GM12878 (cell line): ENCODE results near the gene IL20RB. TPM values are rescaled to one million over a fixed set of nuclear protein-coding genes. Genes with fewer than 3 reads are reported as not detected.

Experiments
- ATAC-seq: fragments of 200-7000 bp; cut with Tn5 transposase; 3 replicates; pipeline ENCODE4 v1.9.1; 2020; ENCODE audit warnings: mild to moderate bottlenecking, moderate library complexity
- BruUV-seq: library from RNA; stranded (reverse); fragments of 400-500 nt; replicated peaks from 2 replicates; lab custom pipeline; 2021; lab: Mats Ljungman, UMichigan
- CTCF ChIA-PET: fragments of 300-600 bp; sonication (Branson Sonifier 250); formaldehyde crosslinking; extraction: SDS; loops from one replicate; lab custom pipeline; 2021; ENCODE audit warnings: inconsistent platforms; lab: Yijun Ruan, JAX
- POLR2A ChIA-PET: fragments of 350-600 bp; formaldehyde crosslinking; extraction: SDS; loops from one replicate; lab custom pipeline; 2021; ENCODE audit warnings: inconsistent platforms; lab: Charles Lee
- RAD21 ChIA-PET: fragments of 300-600 bp; sonication (Branson Sonifier 250); formaldehyde crosslinking; loops from one replicate; lab custom pipeline; 2023; ENCODE audit warnings: antibody characterized with exemption; ENCODE audit not compliant: unreplicated experiment; lab: Charles Lee
- SMC1A ChIA-PET: fragments of 300-600 bp; sonication (Branson Sonifier 250); formaldehyde crosslinking; loops from one replicate; lab custom pipeline; 2023; ENCODE audit not compliant: unreplicated experiment, uncharacterized antibody; lab: Charles Lee
- DNase-seq: peaks from one replicate; pipeline ENCODE4 v3.0.0-alpha.2; 2011; ENCODE audit warnings: low read depth, low spot score
- FAIRE-seq: peaks from 3 replicates; lab custom pipeline; 2011; peaks lifted over from hg19 to GRCh38; lab: Jason Lieb, UNC
- H2AFZ ChIP-seq: 2 replicates; pipeline ENCODE4 v1.6.0; 2011; ENCODE audit warnings: low read depth, low read length, control low read depth; ENCODE audit not compliant: control insufficient read depth
- H3K27ac ChIP-seq: 2 replicates; pipeline ENCODE4 v1.5.1; 2011; ENCODE audit warnings: control low read depth; ENCODE audit not compliant: control insufficient read depth, insufficient read depth
- H3K27me3 ChIP-seq, 2 experiments: replicated peaks in 1 of 2; 2 replicates each; pipeline versions ENCODE4 v1.6.0 to v1.6.1; 2011; ENCODE audit warnings: low read length in 1 of 2; ENCODE audit not compliant: control insufficient read depth in 2 of 2, insufficient read depth in 2 of 2
- H3K36me3 ChIP-seq, 2 experiments: 2 replicates each; pipeline ENCODE4 v1.5.1; 2011; ENCODE audit warnings: low read length in 1 of 2; ENCODE audit not compliant: control insufficient read depth in 2 of 2, insufficient read depth in 2 of 2
- H3K4me1 ChIP-seq: 2 replicates; pipeline ENCODE4 v1.6.1; 2011; ENCODE audit warnings: mild to moderate bottlenecking, low read length, moderate library complexity, mixed read lengths; ENCODE audit not compliant: control insufficient read depth, insufficient read depth
- H3K4me2 ChIP-seq: 2 replicates; pipeline ENCODE4 v1.6.0; 2011; ENCODE audit warnings: control low read depth; ENCODE audit not compliant: control insufficient read depth, insufficient read depth
- H3K4me3 ChIP-seq: fragments of 200-600 bp; sonication (generic); 2 replicates; pipeline ENCODE4 v1.5.1; 2016
- H3K79me2 ChIP-seq: 2 replicates; pipeline ENCODE4 v1.6.0; 2011; ENCODE audit warnings: low read length; ENCODE audit not compliant: control insufficient read depth, insufficient read depth
- H3K9ac ChIP-seq: 2 replicates; pipeline ENCODE4 v1.8.0; 2011; ENCODE audit warnings: low read length, control low read depth, mixed read lengths; ENCODE audit not compliant: control insufficient read depth, insufficient read depth
- H3K9me3 ChIP-seq: replicated peaks from 3 replicates; pipeline ENCODE4 v1.5.1; 2011; ENCODE audit warnings: mild to moderate bottlenecking, low read length; ENCODE audit not compliant: control insufficient read depth, insufficient read depth
- H4K20me1 ChIP-seq: 2 replicates; pipeline ENCODE4 v1.6.0; 2011; ENCODE audit not compliant: control insufficient read depth, insufficient read depth
- CREB1 ChIP-seq: IDR thresholded peaks from 2 replicates; pipeline ENCODE4 v1.6.1; 2012; ENCODE audit warnings: low read depth, mild to moderate bottlenecking, inconsistent platforms
- E4F1 ChIP-seq: fragments of 450-650 bp; IDR thresholded peaks from 2 replicates; pipeline ENCODE4 v1.6.1; 2018; ENCODE audit warnings: borderline replicate concordance, mild to moderate bottlenecking; ENCODE audit not compliant: partially characterized antibody
- EZH2 ChIP-seq: IDR thresholded peaks from 2 replicates; pipeline ENCODE4 v1.6.1; 2012; ENCODE audit warnings: low read depth, mild to moderate bottlenecking, control low read depth, inconsistent platforms, low read length, borderline replicate concordance; ENCODE audit not compliant: control insufficient read depth
- JUND ChIP-seq: IDR thresholded peaks from 2 replicates; pipeline ENCODE4 v1.6.1; 2012; ENCODE audit warnings: low read depth, mild to moderate bottlenecking, low read length, improper control_type of control experiment, moderate library complexity
- NR2C1 ChIP-seq: fragments of 450-650 bp; IDR thresholded peaks from 2 replicates; pipeline ENCODE4 v1.6.1; 2017; ENCODE audit warnings: antibody characterized with exemption, mild to moderate bottlenecking, moderate library complexity
- SREBF1 ChIP-seq: IDR thresholded peaks from 2 replicates; pipeline ENCODE4 v1.6.1; 2012; ENCODE audit warnings: mild to moderate bottlenecking, low read length
- TCF12 ChIP-seq: IDR thresholded peaks from 2 replicates; pipeline ENCODE4 v1.6.1; 2011; ENCODE audit warnings: low read depth, mild to moderate bottlenecking, low read length
- WGBS: methylation state at CpG from one replicate; pipeline ENCODE4 v1.1.6; 2016; ENCODE audit warnings: low lambda C conversion rate; ENCODE audit not compliant: insufficient replicate concordance, insufficient coverage; ENCODE audit errors: missing lambda C conversion rate; 5-methylcytosine and 5-hydroxymethylcytosine counted together
- in situ Hi-C: fragments of 300-500 bp; cut with MboI; formaldehyde crosslinking; loops from 9 replicates; pipeline ENCODE4 v1.14.3; 2018; ENCODE audit warnings: mixed read lengths
- intact Hi-C: fragments of 100-400 bp; cut with micrococcal nuclease; formaldehyde crosslinking; loops from one replicate; pipeline ENCODE4 v1.14.2; 2022; ENCODE audit not compliant: unreplicated experiment
- polyA plus RNA-seq, 11 experiments: library from polyadenylated mRNA; depleted of rRNA in 4 of 11; unstranded in 6 of 11; stranded (reverse) in 5 of 11; fragments of >200 nt; fragmentation: Nextera tagmentation in 4 of 11; fragmentation: Illumina TruSeq in 1 of 11; extraction: Ambion mirVana in 4 of 11; extraction: Trizol in 1 of 11; gene quantifications; 1 replicate in 1 of 11; 2 replicates in 10 of 11; pipeline versions ENCODE4 v1.2.1 to v1.2.3, GENCODE V29; 2011 to 2016; ENCODE audit warnings: inconsistent platforms in 2 of 11, missing spikeins in 2 of 11, low read depth in 1 of 11
- total RNA-seq, 4 experiments: library from RNA; depleted of rRNA in 3 of 4; stranded (reverse); fragments of >200 nt in 3 of 4; fragmentation: Illumina TruSeq in 1 of 4; extraction: Trizol in 1 of 4; gene quantifications; 2 replicates each; pipeline versions ENCODE4 v1.2.1 to v1.2.3, GENCODE V29; 2013 to 2021
- TF ChIP-seq, protein P1 (sequence below): fragments of 450-650 bp; IDR thresholded peaks from 2 replicates; pipeline ENCODE4 v1.6.1; 2016; ENCODE audit warnings: mild to moderate bottlenecking
- TF ChIP-seq, protein P2 (sequence below), 3 experiments: IDR thresholded peaks in 2 of 3; conservative IDR thresholded peaks in 1 of 3; 2 replicates each; pipeline ENCODE4 v1.5.1; 2011; ENCODE audit warnings: low read depth in 3 of 3, low read length in 3 of 3, mild to moderate bottlenecking in 3 of 3, control low read depth in 2 of 3, moderate library complexity in 2 of 3, inconsistent platforms in 1 of 3, mixed read lengths in 1 of 3; ENCODE audit not compliant: control insufficient read depth in 2 of 3, insufficient read depth in 1 of 3; ENCODE audit errors: extremely low read depth in 1 of 3

The IL20RB gene
- total and polyA plus RNA-seq, 10 of the 15 experiments (the other 5 are each of a cell fraction or from before 2014, with no cell fraction given) = 0.21 to 1.1 (median 0.54) TPM

GRCh38 chr3:136956971-136957370, 812 bp upstream of the IL20RB start:
- peak; percentile 62 for FAIRE-seq
- BruUV-seq = no TSS peak
- RAD21 ChIA-PET = interaction anchor here (1.4 to 2.2 kb wide), 2 partner anchors 12 to 57 kb away, joined by 4 to 6 read pairs; no protein-coding TSS in a partner anchor
- in situ Hi-C loops = no loop called here
- 97% methylated on average over 2 of the region's 2 CpGs for WGBS
- intact Hi-C loops = no loop called here
- SMC1A ChIA-PET = interaction anchor here (0.8 to 1.6 kb wide), 3 partner anchors 9 to 73 kb away, joined by 3 to 4 read pairs (median 3); no protein-coding TSS in a partner anchor
- Histone ChIP-seq H3K4me2 (no peak overlapping the region), H3K79me2 (no peaks in the 10 kb centered on the region), H3K27me3 (no peaks in the 10 kb centered on the region)
- no peak for TF ChIP-seq SREBF1
- TF ChIP-seq NR2C1 = no peak
- no peak for TF ChIP-seq TCF12
- TF ChIP-seq E4F1 = no peak
- TF ChIP-seq, protein P1, sequence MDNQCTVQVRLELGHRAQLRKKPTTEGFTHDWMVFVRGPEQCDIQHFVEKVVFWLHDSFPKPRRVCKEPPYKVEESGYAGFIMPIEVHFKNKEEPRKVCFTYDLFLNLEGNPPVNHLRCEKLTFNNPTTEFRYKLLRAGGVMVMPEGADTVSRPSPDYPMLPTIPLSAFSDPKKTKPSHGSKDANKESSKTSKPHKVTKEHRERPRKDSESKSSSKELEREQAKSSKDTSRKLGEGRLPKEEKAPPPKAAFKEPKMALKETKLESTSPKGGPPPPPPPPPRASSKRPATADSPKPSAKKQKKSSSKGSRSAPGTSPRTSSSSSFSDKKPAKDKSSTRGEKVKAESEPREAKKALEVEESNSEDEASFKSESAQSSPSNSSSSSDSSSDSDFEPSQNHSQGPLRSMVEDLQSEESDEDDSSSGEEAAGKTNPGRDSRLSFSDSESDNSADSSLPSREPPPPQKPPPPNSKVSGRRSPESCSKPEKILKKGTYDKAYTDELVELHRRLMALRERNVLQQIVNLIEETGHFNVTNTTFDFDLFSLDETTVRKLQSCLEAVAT = no peak
- no peak for TF ChIP-seq CREB1
- no peak for TF ChIP-seq EZH2
- TF ChIP-seq, protein P2, sequence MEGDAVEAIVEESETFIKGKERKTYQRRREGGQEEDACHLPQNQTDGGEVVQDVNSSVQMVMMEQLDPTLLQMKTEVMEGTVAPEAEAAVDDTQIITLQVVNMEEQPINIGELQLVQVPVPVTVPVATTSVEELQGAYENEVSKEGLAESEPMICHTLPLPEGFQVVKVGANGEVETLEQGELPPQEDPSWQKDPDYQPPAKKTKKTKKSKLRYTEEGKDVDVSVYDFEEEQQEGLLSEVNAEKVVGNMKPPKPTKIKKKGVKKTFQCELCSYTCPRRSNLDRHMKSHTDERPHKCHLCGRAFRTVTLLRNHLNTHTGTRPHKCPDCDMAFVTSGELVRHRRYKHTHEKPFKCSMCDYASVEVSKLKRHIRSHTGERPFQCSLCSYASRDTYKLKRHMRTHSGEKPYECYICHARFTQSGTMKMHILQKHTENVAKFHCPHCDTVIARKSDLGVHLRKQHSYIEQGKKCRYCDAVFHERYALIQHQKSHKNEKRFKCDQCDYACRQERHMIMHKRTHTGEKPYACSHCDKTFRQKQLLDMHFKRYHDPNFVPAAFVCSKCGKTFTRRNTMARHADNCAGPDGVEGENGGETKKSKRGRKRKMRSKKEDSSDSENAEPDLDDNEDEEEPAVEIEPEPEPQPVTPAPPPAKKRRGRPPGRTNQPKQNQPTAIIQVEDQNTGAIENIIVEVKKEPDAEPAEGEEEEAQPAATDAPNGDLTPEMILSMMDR (IDR thresholded peaks at IDR 0.05 in 2 of 3, conservative IDR thresholded peaks at IDR 0.05 in 1 of 3; ENCODE audit: control insufficient read depth in 2 of 3, extremely low read depth in 1 of 3, insufficient read depth in 1 of 3, low read depth in 3 of 3, low read length in 3 of 3) = no peak
- no peak for TF ChIP-seq JUND
- TF ChIP-seq, all 136 proteins: peak for 0
- no peak overlapping the region for H3K27ac ChIP-seq
- H3K9ac ChIP-seq = no peak overlapping the region
- ATAC-seq (no peak), DNase-seq (no peak)
- H4K20me1 ChIP-seq = no peaks in the 10 kb centered on the region
- ChIA-PET POLR2A (no interaction called here), CTCF (interaction anchor here (0.6 to 2.5 kb wide), 4 partner anchors 57 to 281 kb away, joined by 3 to 6 read pairs (median 4); no protein-coding TSS in a partner anchor)
- no peaks in the 10 kb centered on the region for H3K9me3 ChIP-seq
- no peaks in the 10 kb centered on the region for H3K4me1 ChIP-seq
- no peaks in the 10 kb centered on the region for H3K36me3 ChIP-seq
- H2AFZ ChIP-seq = no peak overlapping the region
- H3K4me3 ChIP-seq = no peak overlapping the region
